Measurements from ENCODE around the gene ATF7. TPM values are rescaled to one million over a fixed set of nuclear protein-coding genes. Genes with fewer than 3 reads are reported as not detected.

Gene ATF7
- total and polyA plus RNA-seq, 2 of the 13 experiments (the other 11 are each of a cell fraction or from before 2014, with no cell fraction given): 9.6 to 16.2 TPM

- TF ChIP-seq ZBTB40 (IDR thresholded peaks at IDR 0.05) (no peak), ZBTB40 (CRISPR knock-in tag; IDR thresholded peaks at IDR 0.05) (no peak), NR2C2 (CRISPR knock-in tag; IDR thresholded peaks at IDR 0.05; ENCODE audit: borderline replicate concordance) (no peak)
These were observed 136.8 kb downstream of the ATF7 start (continued) for GRCh38 chr12:53489242-53489864.

All from HepG2 (cell line).